HUDEP-2 (cell line): ENCODE results near the gene GABBR1.

Experiments
- DNase-seq, 76 experiments: peaks; one replicate each; lab custom pipeline; 2025; ENCODE audit not compliant: unreplicated experiment in 76 of 76; lab: John Stamatoyannopoulos, UW

GABBR1 gene

GRCh38 chr6:29655658-29656057, 22.7 kb upstream of the GABBR1 start:
- DNase-seq, result no peak

- peak in 40 of 76 experiments; percentile 2 to 72 (median 38) for DNase-seq
Measured at GRCh38 chr6:29653452-29654038, 20.6 kb upstream of the GABBR1 start.

GRCh38 chr6:29652198-29652584, 19.2 kb upstream of the GABBR1 start:
- DNase-seq, result no peak

GRCh38 chr6:29651413-29652197, 18.6 kb upstream of the GABBR1 start:
- DNase-seq, result peak in 13 of 76 experiments; percentile 8 to 41 (median 12)

GRCh38 chr6:29649701-29650673, 17.0 kb upstream of the GABBR1 start:
- peak; percentile 68 to 99 (median 97) for DNase-seq

- peak in 11 of 76 experiments; percentile 4 to 36 (median 21) for DNase-seq
Measured at GRCh38 chr6:29647927-29648642, 15.1 kb upstream of the GABBR1 start.

GRCh38 chr6:29641430-29642148, 8.6 kb upstream of the GABBR1 start:
- DNase-seq, result peak in 57 of 76 experiments; percentile 12 to 66 (median 43)

GRCh38 chr6:29637247-29637646, 4.3 kb upstream of the GABBR1 start:
- no peak for DNase-seq

- no peak for DNase-seq
Measured at GRCh38 chr6:29633534-29633905, 537 bp upstream of the GABBR1 start.

- peak in 10 of 76 experiments; percentile 4 to 53 (median 30) for DNase-seq
Measured at GRCh38 chr6:29631860-29632731, 887 bp downstream of the GABBR1 start.

GRCh38 chr6:29631209-29631810, 1.7 kb downstream of the GABBR1 start:
- peak in 4 of 76 experiments; percentile 3 to 36 (median 16) for DNase-seq

- DNase-seq, result no peak
Measured at GRCh38 chr6:29630315-29630714, 2.7 kb downstream of the GABBR1 start.

- no peak for DNase-seq
Measured at GRCh38 chr6:29629571-29629970, 3.4 kb downstream of the GABBR1 start.

- peak in 37 of 76 experiments; percentile 10 to 67 (median 36) for DNase-seq
Measured at GRCh38 chr6:29628419-29629281, 4.3 kb downstream of the GABBR1 start.

GRCh38 chr6:29627755-29628418, 5.1 kb downstream of the GABBR1 start:
- peak in 7 of 76 experiments; percentile 8 to 48 (median 23) for DNase-seq

GRCh38 chr6:29626948-29627754, 5.8 kb downstream of the GABBR1 start:
- no peak for DNase-seq
